HG03025 (cell line): ENCODE measurements around the gene NUP85.
"Not testable (repeated sequence)": the region's sequence is repeated elsewhere in the genome, so short reads cannot be mapped to it uniquely, and the experiment has no call there.

Experiments
- ATAC-seq: cut with Tn5 transposase; IDR thresholded peaks from one replicate; pipeline ENCODE4 v1.9.1; 2021; ENCODE audit warnings: mild to moderate bottlenecking, moderate library complexity; ENCODE audit not compliant: unreplicated experiment, low FRiP score

NUP85 gene

GRCh38 chr17:75199886-75200618, 5.4 kb upstream of the NUP85 start:
- no peak for ATAC-seq

GRCh38 chr17:75205793-75206163, 299 bp downstream of the NUP85 start:
- ATAC-seq: no peak

- not testable (repeated sequence) for ATAC-seq
Measured at GRCh38 chr17:75207050-75207407, 1.6 kb downstream of the NUP85 start.

- no peak for ATAC-seq
Measured at GRCh38 chr17:75207760-75208159, 2.3 kb downstream of the NUP85 start.

GRCh38 chr17:75208161-75208560, 2.7 kb downstream of the NUP85 start:
- ATAC-seq: no peak

GRCh38 chr17:75209061-75209460, 3.6 kb downstream of the NUP85 start:
- no peak for ATAC-seq

DNA sequence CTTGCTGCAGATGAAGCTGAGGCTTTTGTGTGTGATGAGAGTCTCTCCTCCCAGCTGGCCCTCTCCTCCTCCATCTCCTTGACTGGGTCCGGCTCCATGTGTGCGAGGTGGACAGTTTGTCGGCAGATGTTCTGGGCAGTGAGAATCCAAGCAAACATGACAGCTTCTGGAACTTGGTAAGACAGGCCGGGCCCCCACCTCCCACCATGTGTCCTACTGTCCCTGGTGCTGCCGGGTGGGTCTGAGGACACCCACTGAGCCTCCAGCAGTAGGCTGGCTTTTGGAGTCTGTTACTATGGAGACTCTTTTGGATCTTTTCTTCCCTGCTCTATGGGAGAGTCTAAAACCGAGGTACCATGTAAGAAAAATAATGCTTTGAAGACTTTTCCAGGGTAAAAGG, 12.7 kb downstream of the NUP85 start:
- no peak for ATAC-seq

DNA sequence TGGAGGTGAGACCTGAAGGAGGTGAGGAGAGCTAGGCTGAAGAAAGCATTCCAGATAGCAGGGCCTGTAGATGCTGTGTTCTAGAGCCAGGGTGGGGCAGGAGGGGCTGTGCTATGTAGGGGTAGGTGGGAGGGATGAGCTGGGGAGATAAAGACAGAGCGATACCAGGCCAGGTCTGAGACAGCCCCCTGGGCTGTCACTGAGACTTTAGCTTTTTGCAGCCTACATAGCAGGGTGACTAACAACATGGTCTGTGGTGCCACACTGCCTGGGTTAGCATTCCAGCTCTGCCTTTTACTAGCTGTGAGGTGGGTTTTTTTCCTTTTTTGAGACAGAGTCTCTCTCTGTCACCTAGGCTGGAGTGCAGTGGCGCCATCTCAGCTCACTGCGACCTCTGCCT, 14.3 kb downstream of the NUP85 start:
- no peak for ATAC-seq

GRCh38 chr17:75225016-75225415, 19.5 kb downstream of the NUP85 start:
- ATAC-seq: no peak

DNA sequence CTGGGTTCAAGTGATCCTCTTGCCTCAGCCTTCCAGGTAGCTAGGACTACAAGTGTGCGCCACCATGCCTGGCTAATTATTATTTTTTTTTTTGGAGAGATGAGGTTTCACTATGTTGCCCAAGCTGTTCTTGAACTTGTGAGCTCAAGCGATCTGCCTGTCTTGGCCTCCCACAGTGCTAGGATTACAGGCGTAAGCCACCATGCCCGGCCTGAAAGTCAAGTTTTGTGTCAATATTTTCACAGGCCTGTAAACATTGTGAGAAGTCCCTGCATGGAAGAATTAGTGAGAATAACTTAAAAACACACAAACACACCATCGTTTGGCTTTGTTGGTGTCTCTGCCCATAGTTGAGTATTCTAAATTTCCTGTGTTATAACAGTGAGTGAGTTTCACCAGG, 22.2 kb downstream of the NUP85 start:
- ATAC-seq: no peak

- ATAC-seq: no peak
Measured at GRCh38 chr17:75228305-75228704, 22.8 kb downstream of the NUP85 start.

DNA sequence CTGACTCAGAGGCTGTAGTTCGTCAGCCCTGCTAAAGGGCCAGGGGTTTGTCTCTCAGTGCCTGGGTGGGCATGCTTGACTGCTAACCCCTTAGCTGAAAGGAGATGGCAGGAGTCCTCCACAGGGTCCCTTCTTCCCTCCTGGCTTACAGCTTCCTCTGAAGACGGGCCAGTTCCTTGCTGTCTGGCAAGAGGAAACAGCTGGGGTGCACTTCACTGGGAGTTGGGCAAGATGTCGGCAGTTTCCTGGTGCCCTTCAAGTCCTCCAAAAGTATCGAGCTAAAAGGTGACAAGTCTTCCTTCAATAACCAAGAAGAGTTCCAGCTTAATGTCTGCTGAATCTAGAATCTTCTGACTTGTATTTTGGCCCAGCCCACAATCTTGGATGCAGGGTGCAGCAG, 23.4 kb downstream of the NUP85 start:
- ATAC-seq: no peak

GRCh38 chr17:75231071-75231470, 25.6 kb downstream of the NUP85 start:
- ATAC-seq: no peak

DNA sequence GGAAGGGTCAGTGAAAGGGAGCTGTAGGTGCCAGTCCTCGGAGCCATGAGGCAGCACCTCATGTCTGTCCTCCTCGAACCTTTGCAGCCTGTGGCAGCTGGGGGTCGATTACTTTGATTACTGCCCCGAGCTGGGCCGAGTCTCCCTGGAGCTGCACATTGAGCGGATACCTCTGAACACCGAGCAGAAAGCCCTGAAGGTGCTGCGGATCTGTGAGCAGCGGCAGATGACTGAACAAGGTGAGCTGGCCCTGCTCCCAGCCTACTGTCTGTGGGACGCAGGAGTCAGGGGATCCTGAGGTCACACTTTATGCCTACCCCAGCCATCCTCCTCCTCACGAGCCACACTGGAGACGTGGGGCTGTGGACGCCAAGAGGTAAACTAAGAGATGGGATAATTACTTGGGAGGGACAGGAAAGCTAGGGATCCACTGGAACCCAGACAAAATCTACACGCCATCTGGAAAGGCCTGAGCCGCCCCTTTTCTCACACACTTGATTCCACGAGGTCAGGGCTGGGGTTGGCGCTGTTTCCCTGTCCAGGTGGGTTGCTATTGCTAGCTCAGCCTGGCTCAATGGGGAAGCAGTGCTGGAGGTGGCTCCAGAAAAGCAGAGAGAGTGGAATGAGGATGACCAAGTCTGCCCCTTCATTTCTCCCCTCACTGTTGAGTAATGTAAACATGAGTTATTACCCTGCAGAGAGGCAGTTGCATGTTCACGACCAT, 26.4 kb downstream of the NUP85 start:
- no peak for ATAC-seq

DNA sequence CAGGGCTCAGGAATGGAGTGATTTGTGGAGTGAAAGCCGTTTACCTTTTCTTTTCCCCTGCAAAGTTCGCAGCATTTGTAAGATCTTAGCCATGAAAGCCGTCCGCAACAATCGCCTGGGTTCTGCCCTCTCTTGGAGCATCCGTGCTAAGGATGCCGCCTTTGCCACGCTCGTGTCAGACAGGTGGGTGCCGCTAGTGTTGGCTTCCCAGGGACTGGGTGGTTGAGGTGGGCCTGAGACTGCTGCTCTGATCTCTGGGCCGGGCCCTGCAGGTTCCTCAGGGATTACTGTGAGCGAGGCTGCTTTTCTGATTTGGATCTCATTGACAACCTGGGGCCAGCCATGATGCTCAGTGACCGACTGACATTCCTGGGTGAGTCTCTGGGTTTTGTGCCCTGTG, 27.3 kb downstream of the NUP85 start:
- ATAC-seq: no peak

DNA sequence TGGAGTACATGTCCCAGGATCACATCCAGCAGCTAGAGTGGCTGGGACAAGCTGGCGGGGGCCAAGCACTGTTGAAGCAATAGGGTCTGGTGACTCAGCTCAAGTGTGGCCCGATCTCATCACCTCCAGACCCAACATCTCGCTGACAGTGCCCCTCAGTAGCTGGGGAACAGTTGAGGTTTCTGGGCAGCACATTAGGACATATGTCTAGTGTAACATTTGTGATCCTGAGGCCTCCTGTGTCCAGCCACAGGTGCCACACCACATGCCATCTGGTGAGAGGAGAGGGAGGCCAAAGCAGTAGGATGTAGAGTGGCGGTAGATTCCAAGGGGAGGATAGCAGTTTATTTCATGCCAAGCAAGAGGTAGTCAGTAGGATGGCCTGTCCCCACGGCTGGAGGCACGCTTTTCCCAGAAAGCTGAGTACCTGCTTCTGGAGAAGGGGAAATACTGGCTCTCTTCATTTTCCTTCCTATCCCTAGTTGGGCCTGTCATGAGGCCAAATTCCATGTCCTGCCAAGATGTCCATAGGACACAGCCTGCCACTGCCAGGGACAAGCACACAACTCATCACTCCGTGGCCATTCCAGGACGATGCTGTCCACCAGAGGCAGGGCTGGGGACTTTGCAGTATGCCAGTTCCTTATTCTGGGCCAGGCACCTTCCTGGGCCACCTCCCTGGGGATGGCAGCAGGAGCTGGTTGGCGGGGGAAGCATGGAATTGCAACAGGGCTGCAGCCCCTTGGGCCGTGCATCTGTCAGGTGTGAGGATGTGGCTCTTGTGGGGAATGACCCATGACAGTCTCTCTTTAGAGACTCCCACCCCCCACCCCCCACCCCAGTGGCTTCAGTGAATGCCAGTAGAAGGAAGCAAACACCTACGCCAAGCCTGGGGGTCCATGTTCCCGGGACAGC, 31.9 kb downstream of the NUP85 start:
- no peak for ATAC-seq

- no peak for ATAC-seq
Measured at GRCh38 chr17:75238020-75238580, 32.6 kb downstream of the NUP85 start.

- no peak for ATAC-seq
Measured at GRCh38 chr17:75238684-75239191, 33.3 kb downstream of the NUP85 start.

GRCh38 chr17:75239214-75239613, 33.7 kb downstream of the NUP85 start:
- ATAC-seq: no peak

DNA sequence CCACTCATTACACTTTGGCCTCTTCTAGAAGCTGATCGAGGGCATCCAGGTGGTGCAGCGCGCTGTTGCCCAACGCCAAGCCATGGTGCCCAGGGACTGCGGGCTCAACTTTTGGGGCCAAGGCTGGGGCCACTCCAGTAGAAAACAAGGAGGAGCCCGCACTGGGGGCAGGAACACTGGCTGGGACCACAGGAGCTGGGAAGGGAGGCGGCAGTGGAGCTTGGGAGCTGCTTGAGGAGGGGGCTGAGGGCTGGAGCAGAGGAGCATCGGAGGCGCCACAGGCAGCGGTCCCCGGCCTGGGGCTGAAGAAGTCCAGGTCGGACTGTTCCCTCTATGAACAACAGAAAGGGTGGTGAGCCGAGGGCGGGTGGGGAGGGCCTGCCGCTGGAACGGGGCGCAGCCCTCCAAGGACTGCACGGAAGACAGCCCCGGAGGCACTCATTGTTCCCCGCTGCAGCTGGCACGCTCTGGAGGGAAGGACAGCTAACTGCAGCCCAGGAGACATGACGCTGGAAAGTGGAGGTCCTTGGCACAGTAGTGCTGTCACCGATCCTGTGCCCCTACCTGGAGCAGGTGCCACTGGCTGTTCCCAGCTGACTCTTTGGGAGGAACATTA, 34.4 kb downstream of the NUP85 start:
- ATAC-seq: no peak
